Mesendoderm (in vitro differentiated cells): ENCODE data around the gene HRAS.

ENCODE experiments used
- DNase-seq: peaks from one replicate; pipeline ENCODE4 v3.0.0; 2013
- H2AK5ac ChIP-seq: 2 replicates; pipeline ENCODE4 v1.6.1; 2013; ENCODE audit warnings: low read length, inconsistent platforms
- H2BK120ac ChIP-seq: 2 replicates; pipeline ENCODE4 v1.6.1; 2013; ENCODE audit warnings: low read depth, mild to moderate bottlenecking, low read length, moderate library complexity, mixed read lengths
- H2BK15ac ChIP-seq: replicated peaks from 2 replicates; pipeline ENCODE4 v1.6.1; 2013; ENCODE audit warnings: low read depth, mild to moderate bottlenecking, moderate library complexity
- H2BK5ac ChIP-seq: 2 replicates; pipeline ENCODE4 v1.6.1; 2013; ENCODE audit warnings: low read length, inconsistent platforms
- H3K18ac ChIP-seq: 2 replicates; pipeline ENCODE4 v1.6.1; 2013; ENCODE audit warnings: mild to moderate bottlenecking, low read length, mixed read lengths
- H3K23ac ChIP-seq: one replicate; pipeline ENCODE4 v1.6.1; 2013; ENCODE audit warnings: low read length
- H3K27ac ChIP-seq: 2 replicates; pipeline ENCODE4 v1.5.1; 2013; ENCODE audit warnings: low read depth, mild to moderate bottlenecking, inconsistent platforms, low read length, moderate library complexity
- H3K27me3 ChIP-seq: 2 replicates; pipeline ENCODE4 v1.6.1; 2013; ENCODE audit warnings: low read length, control low read depth, mild to moderate bottlenecking, inconsistent platforms; ENCODE audit not compliant: insufficient read depth, poor library complexity
- H3K36me3 ChIP-seq: 2 replicates; pipeline ENCODE4 v1.6.1; 2013; ENCODE audit warnings: low read length, inconsistent platforms; ENCODE audit not compliant: control insufficient read depth, insufficient read depth
- H3K4ac ChIP-seq: one replicate; pipeline ENCODE4 v1.6.1; 2013; ENCODE audit warnings: low read depth, mild to moderate bottlenecking, low read length, moderate library complexity
- H3K4me1 ChIP-seq: 2 replicates; pipeline ENCODE4 v1.6.1; 2013; ENCODE audit warnings: low read depth, low read length, inconsistent platforms; ENCODE audit not compliant: control insufficient read depth
- H3K4me2 ChIP-seq: 2 replicates; pipeline ENCODE4 v1.6.1; 2013; ENCODE audit warnings: low read length
- H3K4me3 ChIP-seq: 2 replicates; pipeline ENCODE4 v1.5.1; 2013; ENCODE audit warnings: mild to moderate bottlenecking, low read length
- H3K56ac ChIP-seq: one replicate; pipeline ENCODE4 v1.6.1; 2013; ENCODE audit warnings: low read length
- H3K79me1 ChIP-seq: 2 replicates; pipeline ENCODE4 v1.6.1; 2013; ENCODE audit warnings: low read length, inconsistent platforms
- H3K79me2 ChIP-seq: 2 replicates; pipeline ENCODE4 v1.6.1; 2013; ENCODE audit warnings: mild to moderate bottlenecking, low read length; ENCODE audit not compliant: control insufficient read depth, insufficient read depth
- H3K9ac ChIP-seq: 2 replicates; pipeline ENCODE4 v1.6.1; 2013; ENCODE audit warnings: low read length, inconsistent platforms
- H4K5ac ChIP-seq: one replicate; pipeline ENCODE4 v1.6.1; 2013; ENCODE audit warnings: low read length
- H4K8ac ChIP-seq: one replicate; pipeline ENCODE4 v1.6.1; 2013; ENCODE audit warnings: low read depth, mild to moderate bottlenecking, control low read depth, low read length, moderate library complexity
- WGBS: extraction: QIAGEN DNeasy Blood & Tissue Kit; methylation state at CpG from one replicate; pipeline ENCODE4 v1.1.7; 2013; ENCODE audit warnings: low lambda C conversion rate, missing lambda C conversion rate; ENCODE audit not compliant: insufficient coverage; ENCODE audit errors: extremely low coverage; 5-methylcytosine and 5-hydroxymethylcytosine counted together

Gene HRAS

DNA sequence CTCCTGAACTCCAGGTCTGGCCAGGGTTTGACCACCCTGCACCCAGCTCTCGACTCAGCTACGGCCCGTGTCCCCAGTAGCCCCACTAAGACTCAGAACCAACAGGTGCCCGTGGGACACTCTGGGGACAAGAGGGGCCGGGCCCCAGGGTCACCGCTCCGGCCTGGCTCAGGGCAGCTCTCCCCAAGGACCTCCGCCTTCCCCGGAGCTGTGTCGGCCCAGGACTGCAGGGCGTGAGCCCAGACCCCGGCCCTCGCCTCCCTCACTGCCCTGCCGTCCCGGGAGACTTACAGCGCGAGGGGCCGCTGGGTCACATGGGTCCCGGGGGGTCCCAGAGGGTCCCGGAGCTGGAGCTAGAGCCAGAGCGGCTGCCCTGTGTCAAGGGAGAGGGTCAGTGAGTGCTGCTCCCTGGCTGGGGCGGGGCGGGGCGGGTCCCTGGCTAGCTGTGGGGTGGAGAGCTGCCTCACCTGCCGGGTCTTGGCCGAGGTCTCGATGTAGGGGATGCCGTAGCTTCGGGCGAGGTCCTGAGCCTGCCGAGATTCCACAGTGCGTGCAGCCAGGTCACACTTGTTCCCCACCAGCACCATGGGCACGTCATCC is 2.3 kb downstream of the HRAS start:
- Histone ChIP-seq H3K27me3 (no peaks in the 10 kb centered on the region), H2BK15ac (no peak overlapping the region), H2BK120ac (no peak overlapping the region), H3K18ac (no peak overlapping the region), H2BK5ac (no peak overlapping the region), H2AK5ac (no peak overlapping the region), H3K56ac (no peak overlapping the region), H4K8ac (no peak overlapping the region), H3K4ac (no peak overlapping the region), H4K5ac (no peak overlapping the region), H3K23ac (no peak overlapping the region), H3K36me3 (no peaks in the 10 kb centered on the region), H3K4me3 (no peak overlapping the region), H3K27ac (no peak overlapping the region), H3K4me2 (no peak overlapping the region), H3K4me1 (peaks cover 4% of the 10 kb centered on the region), H3K79me2 (peaks cover 7% of the 10 kb centered on the region), H3K79me1 (peaks cover 12% of the 10 kb centered on the region), H3K9ac (no peak overlapping the region)
- no CpG with 5 or more reads among the region's 33 CpGs for WGBS
- no peak for DNase-seq

DNA sequence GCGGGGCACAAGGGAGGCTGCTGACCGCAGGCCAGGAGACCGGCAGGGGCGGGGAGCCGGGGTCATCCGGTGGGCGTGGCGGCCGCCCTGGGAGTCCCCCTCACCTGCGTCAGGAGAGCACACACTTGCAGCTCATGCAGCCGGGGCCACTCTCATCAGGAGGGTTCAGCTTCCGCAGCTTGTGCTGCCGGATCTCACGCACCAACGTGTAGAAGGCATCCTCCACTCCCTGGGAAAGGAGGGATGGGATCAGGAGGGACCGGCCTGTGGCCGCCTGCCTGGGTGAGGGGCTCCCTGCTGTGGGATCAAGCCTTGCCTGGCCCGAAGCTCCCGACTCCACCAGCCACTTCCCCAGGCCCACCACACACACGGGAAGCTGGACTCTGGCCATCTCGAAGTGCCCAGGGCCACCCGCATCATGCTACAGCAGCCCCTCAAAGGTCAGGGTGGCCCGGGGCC is 2.8 kb downstream of the HRAS start:
- Histone ChIP-seq H3K4me2 (no peak overlapping the region), H2BK15ac (no peak overlapping the region), H3K79me2 (peaks cover 7% of the 10 kb centered on the region), H2BK5ac (no peak overlapping the region), H3K4me3 (no peak overlapping the region), H2AK5ac (no peak overlapping the region), H3K18ac (no peak overlapping the region), H3K23ac (no peak overlapping the region), H3K9ac (no peak overlapping the region), H3K4me1 (peaks cover 1% of the 10 kb centered on the region), H3K79me1 (peaks cover 12% of the 10 kb centered on the region), H3K56ac (no peak overlapping the region), H3K27ac (no peak overlapping the region), H4K5ac (no peak overlapping the region), H4K8ac (no peak overlapping the region), H2BK120ac (no peak overlapping the region), H3K4ac (no peak overlapping the region), H3K27me3 (no peaks in the 10 kb centered on the region), H3K36me3 (no peaks in the 10 kb centered on the region)
- DNase-seq = no peak
- no CpG with 5 or more reads among the region's 23 CpGs for WGBS

DNA sequence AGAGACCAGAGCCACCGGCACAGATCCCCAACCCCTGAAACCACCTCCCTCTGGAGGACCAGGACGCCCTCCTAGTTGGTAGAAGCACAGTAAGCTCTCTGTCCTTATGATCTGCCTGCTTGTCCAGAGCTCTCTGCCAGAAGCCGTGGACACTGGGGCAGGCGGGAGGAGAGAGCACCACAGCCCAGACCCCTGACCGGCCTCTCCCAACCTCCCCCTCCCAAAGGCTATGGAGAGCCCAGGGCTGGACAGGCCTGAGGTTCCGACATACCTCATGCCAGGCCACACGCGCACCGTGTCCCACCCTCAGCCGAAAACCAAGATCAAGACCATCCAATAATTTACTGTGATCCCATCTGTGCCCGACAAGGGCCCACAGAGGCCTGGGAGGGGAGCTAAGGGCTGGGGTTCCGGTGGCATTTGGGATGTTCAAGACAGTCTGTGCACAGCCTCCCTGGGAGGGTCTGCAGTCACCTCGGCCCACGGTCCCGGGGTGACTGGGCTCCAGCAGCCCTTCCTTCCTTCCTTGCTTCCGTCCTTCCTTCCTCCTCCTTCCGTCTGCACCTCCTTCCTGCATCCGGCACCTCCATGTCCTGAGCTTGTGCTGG is 3.4 kb downstream of the HRAS start:
- H2AK5ac ChIP-seq = no peak overlapping the region
- no peak overlapping the region for H2BK15ac ChIP-seq
- no peak overlapping the region for H3K56ac ChIP-seq
- peaks cover 12% of the 10 kb centered on the region for H3K79me1 ChIP-seq
- no peak overlapping the region for H3K18ac ChIP-seq
- no peak overlapping the region for H3K9ac ChIP-seq
- H4K5ac ChIP-seq = no peak overlapping the region
- no peak overlapping the region for H4K8ac ChIP-seq
- H3K4me2 ChIP-seq = no peak overlapping the region
- H3K36me3 ChIP-seq = no peaks in the 10 kb centered on the region
- H3K4ac ChIP-seq = no peak overlapping the region
- no CpG with 5 or more reads among the region's 18 CpGs for WGBS
- H3K27ac ChIP-seq = no peak overlapping the region
- H2BK120ac ChIP-seq = no peak overlapping the region
- peaks cover 1% of the 10 kb centered on the region for H3K4me1 ChIP-seq
- H3K23ac ChIP-seq = no peak overlapping the region
- peaks cover 7% of the 10 kb centered on the region for H3K79me2 ChIP-seq
- no peak for DNase-seq
- no peaks in the 10 kb centered on the region for H3K27me3 ChIP-seq
- H3K4me3 ChIP-seq = no peak overlapping the region
- no peak overlapping the region for H2BK5ac ChIP-seq

DNA sequence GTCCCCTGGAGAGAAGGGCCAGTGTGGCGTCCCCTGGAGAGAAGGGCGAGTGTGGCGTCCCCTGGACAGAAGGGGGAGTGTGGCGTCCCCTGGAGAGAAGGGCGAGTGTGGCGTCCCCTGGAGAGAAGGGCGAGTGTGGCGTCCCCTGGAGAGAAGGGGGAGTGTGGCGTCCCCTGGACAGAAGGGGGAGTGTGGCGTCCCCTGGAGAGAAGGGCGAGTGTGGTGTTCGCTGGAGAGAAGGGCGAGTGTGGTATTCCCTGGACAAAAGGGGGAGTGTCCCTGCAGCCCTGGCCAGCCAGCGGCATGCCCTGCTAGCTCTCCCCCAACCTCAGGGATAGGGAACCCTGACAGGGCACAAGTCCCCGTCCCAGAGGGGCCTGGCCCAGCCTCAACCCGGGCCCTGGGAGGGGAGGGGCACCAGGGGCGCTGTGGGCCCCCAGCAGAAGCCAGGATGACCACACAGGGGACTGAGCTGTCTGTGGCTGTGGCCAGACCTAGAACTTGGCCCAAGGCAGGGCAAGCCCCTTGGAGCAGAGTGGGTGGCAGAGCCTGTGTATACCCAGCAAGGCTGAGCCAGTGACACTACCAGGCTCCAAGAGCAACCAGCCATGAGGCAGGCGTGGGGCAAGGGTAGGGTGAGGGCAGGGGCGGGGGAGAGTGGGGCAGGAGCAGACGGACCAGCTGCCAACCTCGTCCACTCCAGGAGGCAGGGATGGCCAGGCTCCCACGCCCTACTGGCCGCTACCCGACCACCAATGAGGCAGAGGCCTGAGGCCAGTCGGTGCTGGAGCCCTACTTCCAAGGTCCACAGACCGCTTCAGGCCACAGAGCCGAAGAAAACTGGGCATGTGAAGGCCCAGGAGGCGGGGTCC is 4.2 kb downstream of the HRAS start:
- no peak overlapping the region for H3K9ac ChIP-seq
- no peak overlapping the region for H3K4ac ChIP-seq
- no peak overlapping the region for H3K18ac ChIP-seq
- no peak overlapping the region for H3K56ac ChIP-seq
- WGBS = no CpG with 5 or more reads among the region's 28 CpGs
- no peak for DNase-seq
- no peaks in the 10 kb centered on the region for H3K36me3 ChIP-seq
- peaks cover 7% of the 10 kb centered on the region for H3K79me2 ChIP-seq
- H3K27ac ChIP-seq = no peak overlapping the region
- no peak overlapping the region for H2BK120ac ChIP-seq
- H3K4me2 ChIP-seq = no peak overlapping the region
- H4K8ac ChIP-seq = no peak overlapping the region
- peaks cover 1% of the 10 kb centered on the region for H3K4me1 ChIP-seq
- H3K79me1 ChIP-seq = peaks cover 12% of the 10 kb centered on the region
- no peak overlapping the region for H2AK5ac ChIP-seq
- no peak overlapping the region for H3K23ac ChIP-seq
- no peak overlapping the region for H2BK5ac ChIP-seq
- H3K4me3 ChIP-seq = no peak overlapping the region
- no peak overlapping the region for H2BK15ac ChIP-seq
- no peak overlapping the region for H4K5ac ChIP-seq
- no peaks in the 10 kb centered on the region for H3K27me3 ChIP-seq

DNA sequence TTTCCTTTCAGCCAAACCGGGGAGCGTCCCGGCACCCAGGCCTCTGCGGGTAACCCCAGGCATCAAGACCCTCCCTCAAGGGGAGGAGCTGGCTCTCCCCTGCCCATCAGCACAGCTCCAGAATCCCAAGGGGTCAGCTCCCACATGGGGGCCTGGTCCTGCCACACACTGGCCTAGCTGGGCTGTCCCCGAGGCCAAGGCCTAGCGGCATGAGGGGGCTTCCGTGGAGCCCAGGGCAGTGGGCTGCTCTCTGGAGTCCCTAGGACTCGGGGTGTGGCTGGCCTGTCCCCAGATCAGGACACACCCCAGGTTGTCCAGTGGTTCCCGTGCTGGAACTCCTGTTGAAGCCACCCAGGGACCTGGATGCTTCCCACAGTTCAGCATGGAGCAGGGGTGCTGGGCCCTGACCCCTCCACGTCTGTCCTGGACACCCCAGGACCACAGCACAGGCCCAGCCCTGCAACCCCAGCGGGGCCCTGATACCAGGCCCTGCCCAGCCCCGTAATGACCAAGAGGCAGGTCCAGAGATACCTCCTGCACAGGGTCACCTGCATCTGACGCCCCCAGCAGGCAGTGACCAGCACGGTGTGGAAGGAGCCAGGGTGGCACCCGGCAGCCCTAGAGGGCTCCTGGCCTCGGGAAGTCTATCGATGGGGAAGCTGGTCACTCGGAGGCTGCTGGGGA is 5.5 kb downstream of the HRAS start:
- Histone ChIP-seq H3K36me3 (no peaks in the 10 kb centered on the region), H4K8ac (no peak overlapping the region), H3K79me1 (peaks cover 12% of the 10 kb centered on the region), H3K56ac (no peak overlapping the region), H2AK5ac (no peak overlapping the region), H3K27ac (no peak overlapping the region), H2BK5ac (no peak overlapping the region), H4K5ac (no peak overlapping the region), H2BK120ac (no peak overlapping the region), H3K9ac (no peak overlapping the region), H2BK15ac (no peak overlapping the region), H3K23ac (no peak overlapping the region), H3K4ac (no peak overlapping the region), H3K27me3 (no peaks in the 10 kb centered on the region), H3K4me3 (no peak overlapping the region), H3K18ac (no peak overlapping the region), H3K4me2 (no peak overlapping the region), H3K4me1 (no peaks in the 10 kb centered on the region), H3K79me2 (peaks cover 7% of the 10 kb centered on the region)
- no CpG with 5 or more reads among the region's 18 CpGs for WGBS
- DNase-seq = no peak
